Measurements from ENCODE around the gene DOC2A.

DOC2A gene

GRCh38 chr16:29995324-29995910, 15.4 kb downstream of the DOC2A start, which contains the start of gene HIRIP3 (continued):
- no peak for TF ChIP-seq ZNF704 (tag by site-specific recombination; IDR thresholded peaks at IDR 0.05)
- no peak for TF ChIP-seq ZNF596 (tag by site-specific recombination; IDR thresholded peaks at IDR 0.05)
- no peak for TF ChIP-seq ZNF529 (tag by site-specific recombination; IDR thresholded peaks at IDR 0.05; ENCODE audit: insufficient replicate concordance)
- TF ChIP-seq ZNF585B (tag by site-specific recombination; IDR thresholded peaks at IDR 0.05) = no peak
- TF ChIP-seq ZNF112 (tag by site-specific recombination; IDR thresholded peaks at IDR 0.05) = no peak
- TF ChIP-seq BCL6B (tag by site-specific recombination; IDR thresholded peaks at IDR 0.05) = 0 out of 2 replicates have a peak, but pooled peaks have one; percentile 14
- TF ChIP-seq ZNF223 (tag by site-specific recombination; IDR thresholded peaks at IDR 0.05) = no peak
- no peak for TF ChIP-seq ZNF211 (tag by site-specific recombination; IDR thresholded peaks at IDR 0.05; ENCODE audit: low read depth)
- TF ChIP-seq ZNF747 (tag by site-specific recombination; IDR thresholded peaks at IDR 0.05) = no peak
- TF ChIP-seq ZSCAN5A (tag by site-specific recombination; IDR thresholded peaks at IDR 0.05) = peak; percentile 14; the same call in 1 of the 2 replicates
- no peak for TF ChIP-seq RBAK (tag by site-specific recombination; IDR thresholded peaks at IDR 0.05)
- 0 out of 2 replicates have a peak, but pooled peaks have one; percentile 51 for TF ChIP-seq REPIN1 (tag by site-specific recombination; IDR thresholded peaks at IDR 0.05; ENCODE audit: low read depth)
- TF ChIP-seq HOXC10 (CRISPR knock-in tag; IDR thresholded peaks at IDR 0.05) = no peak
- no peak for TF ChIP-seq ZNF311 (tag by site-specific recombination; IDR thresholded peaks at IDR 0.05; ENCODE audit: borderline replicate concordance)
- TF ChIP-seq BCL11A (tag by site-specific recombination; IDR thresholded peaks at IDR 0.05; ENCODE audit: low read depth) = no peak
- peak; percentile 78 for TF ChIP-seq ZNF473 (tag by site-specific recombination; IDR thresholded peaks at IDR 0.05)
- peak; percentile 71; the same call in 1 of the 2 replicates for TF ChIP-seq KLF7 (tag by site-specific recombination; IDR thresholded peaks at IDR 0.05; ENCODE audit: borderline replicate concordance)
- peak; percentile 13; the same call in 1 of the 2 replicates for TF ChIP-seq ZNF701 (tag by site-specific recombination; IDR thresholded peaks at IDR 0.05)
- no peak for TF ChIP-seq ZNF114 (tag by site-specific recombination; IDR thresholded peaks at IDR 0.05)
- TF ChIP-seq HOXA7 (CRISPR knock-in tag; IDR thresholded peaks at IDR 0.05; ENCODE audit: borderline replicate concordance) = no peak
- TF ChIP-seq AEBP2 (tag by site-specific recombination; IDR thresholded peaks at IDR 0.05; ENCODE audit: borderline replicate concordance) = no peak
- no peak for TF ChIP-seq BCL11B (tag by site-specific recombination; IDR thresholded peaks at IDR 0.05; ENCODE audit: low read depth)
- TF ChIP-seq SP7 (tag by site-specific recombination; IDR thresholded peaks at IDR 0.05) = peak; percentile 92
- no peak for TF ChIP-seq ZNF324 (tag by site-specific recombination; IDR thresholded peaks at IDR 0.05)
- TF ChIP-seq ZNF664 (tag by site-specific recombination; IDR thresholded peaks at IDR 0.05) = no peak
- no peak for TF ChIP-seq ZNF433 (tag by site-specific recombination; IDR thresholded peaks at IDR 0.05; ENCODE audit: low read depth)
- TF ChIP-seq KLF9 (tag by site-specific recombination; IDR thresholded peaks at IDR 0.05; ENCODE audit: low read depth) = peak; percentile 75
- no peak; the same call in none of the 2 replicates for TF ChIP-seq ZNF610 (tag by site-specific recombination; IDR thresholded peaks at IDR 0.05; ENCODE audit: borderline replicate concordance)
- TF ChIP-seq ZBTB26 (tag by site-specific recombination; optimal IDR thresholded peaks at IDR 0.05) = peak; percentile 84
- no peak for TF ChIP-seq ZNF624 (tag by site-specific recombination; IDR thresholded peaks at IDR 0.05)
- TF ChIP-seq ZNF423 (tag by site-specific recombination; IDR thresholded peaks at IDR 0.05) = no peak
- no peak for TF ChIP-seq ZNF48 (tag by site-specific recombination; IDR thresholded peaks at IDR 0.05)
